Heart left ventricle (tissue), 13 donors: ENCODE results near the gene TRIM71.

ENCODE experiments used
- CTCF ChIP-seq, 12 donors: fragments of 200-600 bp; sonication (generic) in 4 of 12; IDR thresholded peaks; one replicate each; pipeline versions ENCODE4 v1.5.0 to v1.8.0; 2018 to 2022; ENCODE audit warnings: antibody characterized with exemption in 12 of 12, mild to moderate bottlenecking in 5 of 12
- POLR2A ChIP-seq, 2 donors: fragments of 450-650 bp; IDR thresholded peaks; one replicate each; pipeline ENCODE4 v1.6.1; 2017; ENCODE audit warnings: antibody characterized with exemption in 2 of 2, mild to moderate bottlenecking in 2 of 2, moderate library complexity in 2 of 2
- donor health status: ischemic (EF 13 %, LVEDD 7.1; RV severe dilation, severe dysfunction).
- donor health status: DM: no; HTN: yes; CAD: no.
- donor health status: DM: no; HTN: no; CAD: no.
- donor health status: ischemic (EF 25% LVEDD 6.9; RV normal size, moderate dysfunction).
- donor health status: ischemic (EF 25% LVEDD 5.7; RV mildly dilated, moderate dysfunction).
- donor health status: ischemic (EF 35%, LVEDD 5.7; RV mildly dilated, moderate dysfunction).
- donor health status: nonischemic (EF 11% LVEDD 7.7; RV severe dilation, severe dysfunction).
- donor health status: DM: yes; HTN: yes; CAD: no.
- donor health status: PGD.
- donor health status: ischemic (EF 29% LVEDD 5.4; RV normal size, mild dysfunction).
- donor health status: nonischemic (EF 23%, LVEDD 6.1; RV moderate dilation, normal function).

DNA sequence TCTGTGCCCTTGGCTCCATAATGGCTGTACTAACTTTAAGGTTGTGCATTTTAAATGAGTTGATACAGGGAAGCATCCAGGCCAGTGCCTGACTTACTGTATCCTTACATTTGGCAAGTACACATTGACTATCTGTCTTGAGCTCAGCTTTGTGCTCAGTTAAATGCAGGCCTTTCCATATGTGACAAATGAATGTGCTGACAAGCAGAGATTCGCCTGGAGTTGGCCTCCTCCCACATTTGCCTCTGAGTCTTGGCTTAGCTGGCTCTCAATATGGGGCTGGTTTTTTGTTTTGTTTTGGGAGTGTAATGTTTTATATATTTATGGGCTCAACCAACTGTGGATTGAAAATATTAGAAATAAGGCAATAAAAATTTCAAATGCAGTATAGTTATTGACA, 29.7 kb downstream of the TRIM71 start:
- no peak for TF ChIP-seq CTCF (IDR thresholded peaks at IDR 0.05)
- no peak for TF ChIP-seq POLR2A (IDR thresholded peaks at IDR 0.05)
